ENCODE data around the gene TRAF3.
"Not testable (repeated sequence)": the region's sequence is repeated elsewhere in the genome, so short reads cannot be mapped to it uniquely, and the experiment has no call there.

Gene TRAF3

GRCh38 chr14:102923925-102924486 lies 146.8 kb downstream of the TRAF3 start:
- no peak for DNase-seq (ENCODE audit: low spot score)

- DNase-seq (ENCODE audit: low spot score) = no peak
Observed at GRCh38 chr14:102924632-102925588, 147.7 kb downstream of the TRAF3 start.

DNA sequence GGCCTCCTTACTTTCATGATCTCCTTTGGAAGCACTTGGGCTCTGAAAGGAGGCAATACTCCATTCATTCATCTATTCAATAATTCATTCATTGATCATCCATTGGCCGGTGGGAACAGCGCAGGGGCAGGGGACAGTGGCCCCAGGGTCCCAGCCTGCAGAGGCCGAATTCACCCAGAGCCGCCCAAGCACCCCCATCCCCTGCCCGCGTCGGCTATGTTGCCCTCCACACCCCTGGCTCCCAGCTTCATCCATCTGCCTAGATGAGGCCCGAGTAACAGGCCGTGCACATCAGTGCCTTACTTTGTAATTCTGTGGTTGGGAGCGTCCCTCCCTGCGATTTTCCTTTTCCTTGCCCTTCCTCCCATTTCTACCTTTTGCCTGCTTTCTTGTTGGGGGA lies 148.4 kb downstream of the TRAF3 start:
- no peak for DNase-seq (ENCODE audit: low spot score)

- no peak for DNase-seq (ENCODE audit: low spot score)
Observed at GRCh38 chr14:102926104-102926503, 148.9 kb downstream of the TRAF3 start.

DNA sequence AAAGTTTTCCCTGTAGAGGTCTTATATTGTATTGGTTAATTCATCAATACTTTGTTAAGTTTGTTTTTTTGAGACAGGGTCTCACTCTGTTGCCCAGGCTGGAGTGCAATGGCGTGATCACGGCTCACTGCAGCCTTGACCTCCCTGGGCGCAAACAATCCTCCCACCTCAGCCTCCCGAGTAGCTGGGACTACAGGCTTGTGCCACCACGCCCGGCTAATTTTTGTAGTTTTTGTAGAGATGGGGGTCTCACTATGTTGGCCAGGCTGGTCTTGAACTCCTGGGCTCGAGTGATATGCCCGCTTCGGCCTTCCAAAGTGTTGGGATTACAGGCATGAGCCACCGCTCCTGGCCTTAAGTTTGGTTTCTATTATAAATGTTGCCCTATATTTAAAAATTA lies 149.6 kb downstream of the TRAF3 start:
- not testable (repeated sequence) for DNase-seq (ENCODE audit: low spot score)

DNA sequence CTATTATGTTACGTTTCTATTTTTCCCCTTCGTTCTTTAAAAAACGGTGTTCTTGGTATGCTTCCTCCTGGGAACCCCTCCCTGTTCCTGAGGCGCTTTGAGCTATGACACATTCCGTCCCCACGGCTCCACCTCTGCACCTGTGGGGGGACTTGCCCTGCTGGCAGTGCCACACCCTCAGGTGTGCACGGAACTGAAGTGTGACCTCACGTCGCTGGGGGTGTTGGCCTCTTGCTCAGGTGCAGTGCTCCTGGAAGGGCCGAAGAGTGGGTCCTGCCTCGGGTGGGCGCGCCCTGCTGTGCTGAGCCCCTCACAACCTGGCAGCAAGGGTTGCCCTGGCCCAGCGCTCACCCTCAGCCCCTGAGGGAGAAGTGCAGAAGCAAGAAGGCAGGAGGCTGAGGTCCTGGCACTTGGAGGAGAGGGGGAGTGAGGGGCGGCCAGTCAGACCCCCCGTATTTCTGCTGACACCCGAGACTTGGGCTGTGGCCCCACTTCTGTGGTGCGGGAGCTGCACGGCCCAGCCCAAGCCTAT lies 150.2 kb downstream of the TRAF3 start:
- DNase-seq (ENCODE audit: low spot score) = no peak

DNA sequence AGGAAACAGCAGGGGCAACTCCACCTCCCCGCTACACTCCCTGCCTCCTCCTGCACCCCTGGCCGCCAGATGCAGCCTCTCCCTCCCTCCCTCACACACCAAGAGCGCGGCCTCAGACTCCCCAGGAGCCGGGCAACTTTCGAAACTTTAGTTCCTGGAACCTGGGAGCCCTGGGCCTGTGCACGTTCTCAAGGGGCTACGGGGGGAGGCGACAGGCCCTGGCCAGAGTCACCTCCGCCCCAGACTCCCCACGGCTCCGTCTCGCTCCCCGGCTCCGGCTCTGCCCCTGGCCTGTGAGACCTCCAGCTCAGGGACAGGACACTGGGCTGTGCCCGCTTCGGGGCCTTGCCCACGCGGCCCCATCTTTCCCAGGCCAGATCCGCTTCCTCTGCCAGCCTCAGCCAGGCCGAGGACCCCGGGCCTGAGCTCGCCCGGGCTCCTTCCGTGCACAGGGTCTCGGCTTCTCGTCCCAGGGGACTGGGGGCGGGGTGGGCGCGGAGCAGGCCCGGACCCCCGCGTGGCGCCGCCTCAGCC lies 150.7 kb downstream of the TRAF3 start:
- peak; percentile 70 for DNase-seq (ENCODE audit: low spot score)

DNA sequence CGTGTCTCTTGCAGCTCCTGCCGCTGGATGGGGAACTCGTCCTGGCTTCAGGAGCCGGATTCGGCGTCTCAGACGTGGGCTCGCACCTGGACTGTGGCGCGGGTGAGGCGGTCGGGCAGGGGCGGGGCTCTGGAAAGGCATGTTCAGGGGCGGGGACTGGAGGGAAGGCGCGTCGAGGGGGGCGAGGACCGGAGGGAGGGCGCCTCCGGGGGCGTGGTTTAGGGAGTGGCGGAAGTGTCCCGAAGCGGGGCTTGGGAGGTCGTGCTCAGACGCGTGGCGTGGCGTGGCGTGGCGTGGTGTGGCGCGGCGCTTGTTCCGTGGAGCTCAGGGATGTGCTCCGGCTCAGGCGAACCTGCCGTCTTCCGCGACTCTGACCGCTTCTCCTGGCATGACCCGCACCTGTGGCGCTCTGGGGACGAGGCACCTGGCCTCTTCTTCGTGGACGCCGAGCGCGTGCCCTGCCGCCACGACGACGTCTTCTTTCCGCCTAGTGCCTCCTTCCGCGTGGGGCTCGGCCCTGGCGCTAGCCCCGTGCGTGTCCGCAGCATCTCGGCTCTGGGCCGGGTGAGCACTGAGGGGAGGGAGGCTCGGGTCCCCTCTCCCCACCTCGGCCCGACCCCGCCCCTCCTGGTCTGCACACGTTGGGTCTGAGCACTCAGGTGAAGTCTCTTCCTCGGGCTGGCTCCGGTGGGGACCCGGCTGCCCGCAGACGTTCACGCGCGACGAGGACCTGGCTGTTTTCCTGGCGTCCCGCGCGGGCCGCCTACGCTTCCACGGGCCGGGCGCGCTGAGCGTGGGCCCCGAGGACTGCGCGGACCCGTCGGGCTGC lies 151.4 kb downstream of the TRAF3 start:
- peak; percentile 84 for DNase-seq (ENCODE audit: low spot score)

GRCh38 chr14:102929241-102930137 lies 152.2 kb downstream of the TRAF3 start:
- no peak for DNase-seq (ENCODE audit: low spot score)

DNA sequence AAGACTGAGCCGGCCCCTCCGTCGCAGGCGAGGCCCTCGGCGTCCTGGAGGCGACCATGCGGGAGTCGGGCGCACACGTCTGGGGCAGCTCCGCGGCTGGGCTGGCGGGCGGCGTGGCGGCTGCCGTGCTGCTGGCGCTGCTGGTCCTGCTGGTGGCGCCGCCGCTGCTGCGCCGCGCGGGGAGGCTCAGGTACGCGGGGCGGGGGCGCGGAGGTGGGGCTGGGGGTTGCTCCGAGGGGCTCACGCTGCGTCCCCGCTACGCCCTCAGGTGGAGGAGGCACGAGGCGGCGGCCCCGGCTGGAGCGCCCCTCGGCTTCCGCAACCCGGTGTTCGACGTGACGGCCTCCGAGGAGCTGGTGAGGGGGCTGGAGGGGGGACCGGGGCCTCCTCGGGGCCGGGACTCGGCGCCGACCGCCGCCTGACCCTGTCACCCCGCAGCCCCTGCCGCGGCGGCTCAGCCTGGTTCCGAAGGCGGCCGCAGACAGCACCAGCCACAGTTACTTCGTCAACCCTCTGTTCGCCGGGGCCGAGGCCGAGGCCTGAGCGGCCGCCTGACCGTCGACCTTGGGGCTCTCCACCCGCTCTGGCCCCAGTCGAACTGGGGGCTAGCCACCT lies 153.0 kb downstream of the TRAF3 start:
- DNase-seq (ENCODE audit: low spot score) = peak; percentile 68

- no peak for DNase-seq (ENCODE audit: low spot score)
Observed at GRCh38 chr14:102930753-102931579, 153.7 kb downstream of the TRAF3 start.

DNA sequence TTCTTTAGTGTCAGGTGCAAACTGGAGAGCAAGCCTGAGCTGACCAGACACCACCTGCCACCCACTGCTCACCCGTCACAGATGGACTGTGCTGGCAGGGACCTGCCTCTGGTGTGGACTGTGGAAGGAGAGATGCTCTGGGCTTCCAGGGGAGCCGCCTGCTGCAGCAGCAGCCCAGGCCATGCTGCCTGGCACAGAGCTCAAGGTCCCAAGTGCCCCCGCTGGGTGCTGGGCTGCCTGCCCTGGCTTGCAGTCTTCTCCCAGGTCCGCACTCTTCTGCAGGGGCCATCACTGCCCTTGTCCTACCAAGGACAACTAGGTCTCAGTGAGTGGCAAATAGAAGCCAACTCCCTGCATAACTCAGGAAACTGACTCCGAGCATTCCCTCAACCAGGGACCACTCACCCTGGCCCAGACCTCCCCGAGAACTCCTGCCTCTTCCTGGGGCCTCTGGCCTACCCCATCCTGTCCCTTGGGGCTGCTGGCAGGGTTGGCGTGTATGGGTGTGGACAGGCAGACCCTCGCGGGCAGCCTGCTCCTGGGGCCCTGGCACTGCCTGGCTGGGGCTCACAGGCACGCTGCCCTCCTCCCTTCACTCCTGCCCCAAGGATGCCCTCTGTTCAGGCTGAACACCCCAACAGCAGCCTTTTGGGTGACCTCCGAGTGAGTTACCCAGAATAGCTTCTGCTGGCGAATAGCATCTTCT lies 154.5 kb downstream of the TRAF3 start:
- DNase-seq (ENCODE audit: low spot score) = no peak

GRCh38 chr14:102932484-102933248 lies 155.4 kb downstream of the TRAF3 start:
- DNase-seq (ENCODE audit: low spot score) = no peak

- DNase-seq (ENCODE audit: low spot score) = no peak
Observed at GRCh38 chr14:102933618-102934231, 156.5 kb downstream of the TRAF3 start.

- DNase-seq (ENCODE audit: low spot score) = no peak
Observed at GRCh38 chr14:102935756-102936155, 158.5 kb downstream of the TRAF3 start.

- no peak for DNase-seq (ENCODE audit: low spot score)
Observed at GRCh38 chr14:102937331-102938175, 160.3 kb downstream of the TRAF3 start.

GRCh38 chr14:102938191-102938590 lies 160.9 kb downstream of the TRAF3 start:
- DNase-seq (ENCODE audit: low spot score) = no peak

Data from ecto neural progenitor cell (in vitro differentiated cells).